ENCODE data around the gene TMIGD1. TPM values are rescaled to one million over a fixed set of nuclear protein-coding genes. Genes with fewer than 3 reads are reported as not detected.

The TMIGD1 gene
- total RNA-seq, 4 donors from 2014 or later, result not detected

- TF ChIP-seq CTCF (IDR thresholded peaks at IDR 0.05; ENCODE audit: low read depth), result no peak
Measured at GRCh38 chr17:30368912-30369720, 35.3 kb upstream of the TMIGD1 start.

GRCh38 chr17:30366536-30366935 lies 32.7 kb upstream of the TMIGD1 start:
- no peak for TF ChIP-seq CTCF (IDR thresholded peaks at IDR 0.05; ENCODE audit: low read depth)

- no peak for TF ChIP-seq CTCF (IDR thresholded peaks at IDR 0.05; ENCODE audit: low read depth)
Measured at GRCh38 chr17:30363715-30364202, 29.9 kb upstream of the TMIGD1 start.

GRCh38 chr17:30361766-30362279 lies 28.0 kb upstream of the TMIGD1 start:
- TF ChIP-seq CTCF (IDR thresholded peaks at IDR 0.05; ENCODE audit: low read depth), result no peak

- no peak for TF ChIP-seq CTCF (IDR thresholded peaks at IDR 0.05; ENCODE audit: low read depth)
Measured at GRCh38 chr17:30360086-30360808, 26.4 kb upstream of the TMIGD1 start.

GRCh38 chr17:30358055-30358760 lies 24.4 kb upstream of the TMIGD1 start:
- no peak for TF ChIP-seq CTCF (IDR thresholded peaks at IDR 0.05; ENCODE audit: low read depth)
